WTC11 (cell line): ENCODE results near the gene TTLL11. TPM values are rescaled to one million over a fixed set of nuclear protein-coding genes. Genes with fewer than 3 reads are reported as not detected.

Experiments
- ATAC-seq: fragments of 200-7000 bp; cut with Tn5 transposase; 2 replicates; pipeline ENCODE4 v1.10.0; 2021; ENCODE audit warnings: mild to moderate bottlenecking, moderate library complexity
- CTCF ChIA-PET: fragments of 300-600 bp; sonication (Branson Sonifier 250); formaldehyde crosslinking; loops from one replicate; lab custom pipeline; 2021; ENCODE audit warnings: antibody characterized with exemption; lab: Charles Lee
- POLR2A ChIA-PET: fragments of 350-600 bp; sonication (Branson Sonifier 250); formaldehyde crosslinking; loops from one replicate; lab custom pipeline; 2021; ENCODE audit warnings: antibody characterized with exemption; lab: Charles Lee
- DNase-seq: peaks from one replicate; pipeline ENCODE4 v3.0.0; 2021; ENCODE audit warnings: low spot score
- H3K27ac Mint-ChIP-seq: 2 replicates; pipeline ENCODE4 v1.8.0; 2021; ENCODE audit warnings: mixed read lengths
- H3K27me3 Mint-ChIP-seq: 2 replicates; pipeline ENCODE4 v1.8.0; 2021; ENCODE audit warnings: low read depth, mild to moderate bottlenecking, moderate library complexity, mixed read lengths
- H3K36me3 Mint-ChIP-seq: 2 replicates; pipeline ENCODE4 v1.8.0; 2021; ENCODE audit warnings: mixed read lengths
- H3K4me1 Mint-ChIP-seq: 2 replicates; pipeline ENCODE4 v1.8.0; 2022; ENCODE audit warnings: mixed read lengths
- H3K4me3 Mint-ChIP-seq: 2 replicates; pipeline ENCODE4 v1.8.0; 2021; ENCODE audit warnings: mild to moderate bottlenecking, moderate library complexity, mixed read lengths
- H3K9me3 Mint-ChIP-seq: 2 replicates; pipeline ENCODE4 v1.8.0; 2021; ENCODE audit warnings: mixed read lengths
- CBFB ChIP-seq: sonication (generic); formaldehyde crosslinking; IDR thresholded peaks from 2 replicates; pipeline ENCODE4 v1.8.1; 2022; ENCODE audit warnings: mild to moderate bottlenecking, low read depth, missing genetic modification reagents
- ELF4 ChIP-seq: sonication (generic); formaldehyde crosslinking; IDR thresholded peaks from 2 replicates; pipeline ENCODE4 v1.8.1; 2022; ENCODE audit warnings: low read depth, mild to moderate bottlenecking, moderate library complexity, missing genetic modification reagents
- ETV6 ChIP-seq: sonication (generic); formaldehyde crosslinking; IDR thresholded peaks from 2 replicates; pipeline ENCODE4 v1.8.1; 2022; ENCODE audit warnings: mild to moderate bottlenecking, missing genetic modification reagents
- FOXP4 ChIP-seq: sonication (generic); formaldehyde crosslinking; IDR thresholded peaks from 2 replicates; pipeline ENCODE4 v1.8.0; 2022; ENCODE audit warnings: mild to moderate bottlenecking, missing genetic modification reagents
- GABPB1 ChIP-seq: sonication (generic); formaldehyde crosslinking; IDR thresholded peaks from 2 replicates; pipeline ENCODE4 v1.8.1; 2023; ENCODE audit warnings: mild to moderate bottlenecking, missing genetic modification reagents
- JAZF1 ChIP-seq: fragments of 250-450 bp; sonication (Bioruptor Pico); IDR thresholded peaks from 2 replicates; pipeline ENCODE4 v1.9.0; 2021; ENCODE audit warnings: moderate library complexity, mild to moderate bottlenecking, inconsistent platforms
- NFATC4 ChIP-seq: fragments of 250-450 bp; sonication (Bioruptor Pico); IDR thresholded peaks from 2 replicates; pipeline ENCODE4 v1.9.0; 2021; ENCODE audit warnings: mild to moderate bottlenecking
- NR1H2 ChIP-seq: sonication (generic); formaldehyde crosslinking; IDR thresholded peaks from 2 replicates; pipeline ENCODE4 v1.9.0; 2021; ENCODE audit warnings: mild to moderate bottlenecking, moderate library complexity, missing genetic modification reagents
- NR3C1 ChIP-seq: sonication (generic); formaldehyde crosslinking; conservative IDR thresholded peaks from 2 replicates; pipeline ENCODE4 v1.8.1; 2023; ENCODE audit warnings: low read depth, mild to moderate bottlenecking, missing genetic modification reagents
- TEAD1 ChIP-seq: sonication (generic); formaldehyde crosslinking; IDR thresholded peaks from 2 replicates; pipeline ENCODE4 v1.8.0; 2022; ENCODE audit warnings: mild to moderate bottlenecking, missing genetic modification reagents
- TP53 ChIP-seq: sonication (generic); formaldehyde crosslinking; IDR thresholded peaks from 2 replicates; pipeline ENCODE4 v1.8.1; 2023; ENCODE audit warnings: mild to moderate bottlenecking, missing genetic modification reagents
- ZBTB43 ChIP-seq: sonication (generic); formaldehyde crosslinking; IDR thresholded peaks from 2 replicates; pipeline ENCODE4 v1.8.1; 2023; ENCODE audit warnings: mild to moderate bottlenecking, missing genetic modification reagents
- ZNF138 ChIP-seq: sonication (generic); formaldehyde crosslinking; conservative IDR thresholded peaks from 2 replicates; pipeline ENCODE4 v1.8.1; 2022; ENCODE audit warnings: mild to moderate bottlenecking, moderate library complexity, missing genetic modification reagents
- ZNF219 ChIP-seq: sonication (generic); formaldehyde crosslinking; IDR thresholded peaks from 2 replicates; pipeline ENCODE4 v1.8.0; 2023; ENCODE audit warnings: missing genetic modification reagents, mild to moderate bottlenecking, borderline replicate concordance
- ZNF232 ChIP-seq: sonication (generic); formaldehyde crosslinking; IDR thresholded peaks from 2 replicates; pipeline ENCODE4 v1.8.0; 2022; ENCODE audit warnings: mild to moderate bottlenecking, missing genetic modification reagents
- ZNF416 ChIP-seq: fragments of 250-450 bp; sonication (Bioruptor Pico); IDR thresholded peaks from 2 replicates; pipeline ENCODE4 v1.9.0; 2021; ENCODE audit warnings: mild to moderate bottlenecking, inconsistent platforms
- ZNF532 ChIP-seq: fragments of 250-450 bp; sonication (Bioruptor Pico); IDR thresholded peaks from 2 replicates; pipeline ENCODE4 v1.9.0; 2021; ENCODE audit warnings: mild to moderate bottlenecking, borderline replicate concordance
- total RNA-seq: library from RNA; stranded (reverse); gene quantifications from 3 replicates; pipeline ENCODE4 v1.2.3, GENCODE V29; 2021
- TF ChIP-seq, protein P1 (sequence below): sonication (generic); formaldehyde crosslinking; IDR thresholded peaks from 2 replicates; pipeline ENCODE4 v1.8.1; 2022; ENCODE audit warnings: low read depth, missing genetic modification reagents, borderline replicate concordance
- TF ChIP-seq, protein P2 (sequence below): sonication (generic); formaldehyde crosslinking; IDR thresholded peaks from 2 replicates; pipeline ENCODE4 v1.8.1; 2023; ENCODE audit warnings: mild to moderate bottlenecking, missing genetic modification reagents, moderate library complexity
- TF ChIP-seq, protein P3 (sequence below): sonication (generic); formaldehyde crosslinking; IDR thresholded peaks from 2 replicates; pipeline ENCODE4 v1.8.0; 2023; ENCODE audit warnings: missing genetic modification reagents

TTLL11 gene
- total RNA-seq, 1 experiment from 2014 or later: 1.1 TPM

DNA sequence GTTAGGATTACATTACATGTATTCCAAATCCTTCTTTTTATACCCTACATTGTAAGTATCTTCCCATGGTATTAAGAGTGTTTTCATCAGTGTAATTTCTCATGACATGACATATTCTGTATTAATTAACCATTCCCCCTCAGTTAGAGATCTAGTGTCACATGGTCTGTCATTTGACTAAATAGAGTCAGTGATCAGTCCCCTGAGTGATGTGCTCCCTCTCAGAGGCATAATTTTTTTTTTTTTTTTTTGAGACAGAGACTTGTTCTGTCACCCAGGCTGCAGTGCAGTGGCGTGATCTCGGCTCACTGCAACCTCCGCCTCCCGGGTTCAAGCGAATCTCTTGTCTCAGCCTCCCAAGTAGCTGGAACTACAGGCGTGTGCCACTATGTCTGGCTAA, 218.6 kb downstream of the TTLL11 start:
- Mint-ChIP-seq H3K27me3 (no peaks in the 10 kb centered on the region; the same call in 1 of the 2 replicates), H3K4me1 (no peaks in the 10 kb centered on the region), H3K4me3 (no peak overlapping the region), H3K27ac (no peak overlapping the region), H3K36me3 (no peaks in the 10 kb centered on the region), H3K9me3 (no peaks in the 10 kb centered on the region)
- POLR2A ChIA-PET: no interaction called here
- no peak for TF ChIP-seq ELF4
- TF ChIP-seq JAZF1 (CRISPR knock-in tag): no peak
- TF ChIP-seq ZNF416 (CRISPR knock-in tag): no peak
- TF ChIP-seq, protein P1, sequence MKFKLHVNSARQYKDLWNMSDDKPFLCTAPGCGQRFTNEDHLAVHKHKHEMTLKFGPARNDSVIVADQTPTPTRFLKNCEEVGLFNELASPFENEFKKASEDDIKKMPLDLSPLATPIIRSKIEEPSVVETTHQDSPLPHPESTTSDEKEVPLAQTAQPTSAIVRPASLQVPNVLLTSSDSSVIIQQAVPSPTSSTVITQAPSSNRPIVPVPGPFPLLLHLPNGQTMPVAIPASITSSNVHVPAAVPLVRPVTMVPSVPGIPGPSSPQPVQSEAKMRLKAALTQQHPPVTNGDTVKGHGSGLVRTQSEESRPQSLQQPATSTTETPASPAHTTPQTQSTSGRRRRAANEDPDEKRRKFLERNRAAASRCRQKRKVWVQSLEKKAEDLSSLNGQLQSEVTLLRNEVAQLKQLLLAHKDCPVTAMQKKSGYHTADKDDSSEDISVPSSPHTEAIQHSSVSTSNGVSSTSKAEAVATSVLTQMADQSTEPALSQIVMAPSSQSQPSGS (CRISPR knock-in tag): no peak
- TF ChIP-seq TP53 (CRISPR knock-in tag): no peak
- no peak for TF ChIP-seq TEAD1 (CRISPR knock-in tag)
- no peak for TF ChIP-seq NR1H2 (CRISPR knock-in tag)
- no peak for TF ChIP-seq ZNF219 (CRISPR knock-in tag)
- no peak for TF ChIP-seq NR3C1 (CRISPR knock-in tag)
- TF ChIP-seq, protein P2, sequence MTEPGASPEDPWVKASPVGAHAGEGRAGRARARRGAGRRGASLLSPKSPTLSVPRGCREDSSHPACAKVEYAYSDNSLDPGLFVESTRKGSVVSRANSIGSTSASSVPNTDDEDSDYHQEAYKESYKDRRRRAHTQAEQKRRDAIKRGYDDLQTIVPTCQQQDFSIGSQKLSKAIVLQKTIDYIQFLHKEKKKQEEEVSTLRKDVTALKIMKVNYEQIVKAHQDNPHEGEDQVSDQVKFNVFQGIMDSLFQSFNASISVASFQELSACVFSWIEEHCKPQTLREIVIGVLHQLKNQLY (CRISPR knock-in tag): no peak
- TF ChIP-seq NFATC4 (CRISPR knock-in tag): no peak
- TF ChIP-seq ZNF532 (CRISPR knock-in tag): no peak
- no peak for TF ChIP-seq FOXP4 (CRISPR knock-in tag)
- no peak for TF ChIP-seq ETV6
- TF ChIP-seq, protein P3, sequence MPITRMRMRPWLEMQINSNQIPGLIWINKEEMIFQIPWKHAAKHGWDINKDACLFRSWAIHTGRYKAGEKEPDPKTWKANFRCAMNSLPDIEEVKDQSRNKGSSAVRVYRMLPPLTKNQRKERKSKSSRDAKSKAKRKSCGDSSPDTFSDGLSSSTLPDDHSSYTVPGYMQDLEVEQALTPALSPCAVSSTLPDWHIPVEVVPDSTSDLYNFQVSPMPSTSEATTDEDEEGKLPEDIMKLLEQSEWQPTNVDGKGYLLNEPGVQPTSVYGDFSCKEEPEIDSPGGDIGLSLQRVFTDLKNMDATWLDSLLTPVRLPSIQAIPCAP (CRISPR knock-in tag): no peak
- TF ChIP-seq ZNF138: no peak
- TF ChIP-seq ZNF232 (CRISPR knock-in tag): no peak
- TF ChIP-seq GABPB1 (CRISPR knock-in tag): no peak
- no peak for TF ChIP-seq ZBTB43
- no peak for TF ChIP-seq CBFB
- CTCF ChIA-PET: no interaction called here
- DNase-seq: no peak
- ATAC-seq: no peak
